Caco-2 (cell line): ENCODE data around the gene TLE5. TPM values are rescaled to one million over a fixed set of nuclear protein-coding genes. Genes with fewer than 3 reads are reported as not detected.
A peak's percentile ranks its signal among the peaks of the same experiment; 100 is the strongest.

Source experiments
- BruUV-seq: library from RNA; stranded (reverse); fragments of 400-500 nt; replicated peaks from 2 replicates; lab custom pipeline; 2021; lab: Mats Ljungman, UMichigan
- CTCF ChIA-PET: fragments of 300-600 bp; sonication (Branson Sonifier 250); formaldehyde crosslinking; loops from one replicate; lab custom pipeline; 2022; ENCODE audit warnings: antibody characterized with exemption; lab: Charles Lee
- POLR2A ChIA-PET: fragments of 300-600 bp; sonication (Branson Sonifier 250); formaldehyde crosslinking; loops from one replicate; lab custom pipeline; 2022; ENCODE audit warnings: antibody characterized with exemption; lab: Charles Lee
- DNase-seq, 2 experiments: peaks; one replicate each; pipeline versions ENCODE4 v3.0.0 to v3.0.0-alpha.2; 2020 to 2022
- H3K27me3 ChIP-seq: replicated peaks from 2 replicates; pipeline ENCODE4 v1.6.0; 2011; ENCODE audit warnings: low read length; ENCODE audit not compliant: control insufficient read depth, insufficient read depth
- H3K36me3 ChIP-seq: 2 replicates; pipeline ENCODE4 v1.5.1; 2011; ENCODE audit warnings: low read length; ENCODE audit not compliant: control insufficient read depth, insufficient read depth
- H3K4me1 ChIP-seq: fragments of 250-450 bp; sonication (Bioruptor Pico); 2 replicates; pipeline ENCODE4 v1.5.1; 2020; ENCODE audit warnings: mild to moderate bottlenecking
- H3K4me3 ChIP-seq: 2 replicates; pipeline ENCODE4 v1.5.1; 2011; ENCODE audit warnings: low read depth, mild to moderate bottlenecking, control low read depth, low read length
- H3K9me3 ChIP-seq: fragments of 250-450 bp; sonication (Bioruptor Pico); 2 replicates; pipeline ENCODE4 v1.5.1; 2020; ENCODE audit warnings: mild to moderate bottlenecking, moderate library complexity
- H3K27ac Mint-ChIP-seq: one replicate; pipeline ENCODE4 v1.8.0; 2022; ENCODE audit warnings: mixed read lengths; ENCODE audit not compliant: unreplicated experiment
- H3K27me3 Mint-ChIP-seq: one replicate; pipeline ENCODE4 v1.8.0; 2022; ENCODE audit warnings: mixed read lengths; ENCODE audit not compliant: insufficient read depth, unreplicated experiment
- H3K36me3 Mint-ChIP-seq: one replicate; pipeline ENCODE4 v1.8.0; 2022; ENCODE audit warnings: mild to moderate bottlenecking, mixed read lengths; ENCODE audit not compliant: insufficient read depth, unreplicated experiment
- H3K4me1 Mint-ChIP-seq: one replicate; pipeline ENCODE4 v1.8.0; 2022; ENCODE audit warnings: low read depth, mixed read lengths; ENCODE audit not compliant: unreplicated experiment
- H3K4me3 Mint-ChIP-seq: one replicate; pipeline ENCODE4 v1.8.0; 2022; ENCODE audit warnings: mild to moderate bottlenecking, moderate library complexity, mixed read lengths; ENCODE audit not compliant: unreplicated experiment
- H3K9me3 Mint-ChIP-seq: one replicate; pipeline ENCODE4 v1.8.0; 2022; ENCODE audit warnings: mixed read lengths; ENCODE audit not compliant: unreplicated experiment
- CTCF ChIP-seq, 2 experiments: fragments of 200-600 bp in 1 of 2; IDR thresholded peaks; 1 replicate in 1 of 2; 2 replicates in 1 of 2; pipeline versions ENCODE4 v1.5.1 to v1.8.0; 2011 to 2022; ENCODE audit warnings: antibody characterized with exemption in 1 of 2, control low read depth in 1 of 2, inconsistent platforms in 1 of 2, low read depth in 1 of 2, low read length in 1 of 2, mild to moderate bottlenecking in 1 of 2, moderate library complexity in 1 of 2; ENCODE audit not compliant: insufficient read depth in 1 of 2, severe bottlenecking in 1 of 2, unreplicated experiment in 1 of 2
- intact Hi-C: fragments of 100-400 bp; cut with micrococcal nuclease; formaldehyde crosslinking; loops from one replicate; pipeline ENCODE4 v1.10.0; 2022; ENCODE audit not compliant: unreplicated experiment
- total RNA-seq: library from RNA; stranded (reverse); gene quantifications from 2 replicates; pipeline ENCODE4 v1.2.3, GENCODE V29; 2022

The TLE5 gene
- total RNA-seq, 1 experiment from 2014 or later, result 132 TPM

- H3K4me3 Mint-ChIP-seq, result no peak overlapping the region
- DNase-seq, result no peak
- ChIA-PET CTCF (interaction anchor here (0.5 to 2.7 kb wide), 6 partner anchors 18 to 157 kb away, joined by 3 to 11 read pairs (median 5); no protein-coding TSS in a partner anchor), POLR2A (no interaction called here)
- peaks cover 23% of the 10 kb centered on the region for H3K36me3 Mint-ChIP-seq
- Histone ChIP-seq H3K9me3 (no peaks in the 10 kb centered on the region), H3K27me3 (no peaks in the 10 kb centered on the region), H3K4me1 (no peaks in the 10 kb centered on the region; the same call in 1 of the 2 replicates), H3K4me3 (no peak overlapping the region), H3K36me3 (no peaks in the 10 kb centered on the region; the same call in 1 of the 2 replicates)
- H3K27me3 Mint-ChIP-seq, result no peaks in the 10 kb centered on the region
- no TSS peak for BruUV-seq
- no peaks in the 10 kb centered on the region for H3K4me1 Mint-ChIP-seq
- TF ChIP-seq CTCF (IDR thresholded peaks at IDR 0.05; ENCODE audit: insufficient read depth in 1 of 2, low read depth in 1 of 2, low read length in 1 of 2, severe bottlenecking in 1 of 2, unreplicated experiment in 1 of 2), result no peak
- H3K9me3 Mint-ChIP-seq, result no peaks in the 10 kb centered on the region
- intact Hi-C loops, result loop anchor here (1.0 to 5.0 kb wide), 2 partner anchors 31 to 145 kb away; no protein-coding TSS in a partner anchor
- H3K27ac Mint-ChIP-seq, result peak overlapping the region; percentile 39
Measured at GRCh38 chr19:3107658-3108057, 45.4 kb upstream of the TLE5 start.

GRCh38 chr19:3106509-3107141 lies 44.3 kb upstream of the TLE5 start:
- Histone ChIP-seq H3K9me3 (no peaks in the 10 kb centered on the region), H3K27me3 (no peaks in the 10 kb centered on the region), H3K36me3 (no peaks in the 10 kb centered on the region; the same call in 1 of the 2 replicates), H3K4me3 (no peak overlapping the region), H3K4me1 (no peaks in the 10 kb centered on the region; the same call in 1 of the 2 replicates)
- BruUV-seq, result no TSS peak
- H3K36me3 Mint-ChIP-seq, result peaks cover 23% of the 10 kb centered on the region
- DNase-seq, result no peak
- intact Hi-C loops, result loop anchor here (5.0 kb wide), 1 partner anchor 144 kb away; no protein-coding TSS in a partner anchor
- H3K27ac Mint-ChIP-seq, result no peak overlapping the region
- no peak for TF ChIP-seq CTCF (IDR thresholded peaks at IDR 0.05; ENCODE audit: insufficient read depth in 1 of 2, low read depth in 1 of 2, low read length in 1 of 2, severe bottlenecking in 1 of 2, unreplicated experiment in 1 of 2)
- H3K4me1 Mint-ChIP-seq, result no peaks in the 10 kb centered on the region
- no peak overlapping the region for H3K4me3 Mint-ChIP-seq
- H3K27me3 Mint-ChIP-seq, result no peaks in the 10 kb centered on the region
- POLR2A ChIA-PET, result no interaction called here
- no peaks in the 10 kb centered on the region for H3K9me3 Mint-ChIP-seq
- CTCF ChIA-PET, result interaction anchor here (2.7 kb wide), 1 partner anchor 31 kb away, joined by 11 read pairs; no protein-coding TSS in a partner anchor

- Histone ChIP-seq H3K27me3 (no peaks in the 10 kb centered on the region), H3K36me3 (no peaks in the 10 kb centered on the region; the same call in 1 of the 2 replicates), H3K9me3 (no peaks in the 10 kb centered on the region), H3K4me3 (no peak overlapping the region), H3K4me1 (no peaks in the 10 kb centered on the region; the same call in 1 of the 2 replicates)
- Mint-ChIP-seq H3K27me3 (no peaks in the 10 kb centered on the region), H3K36me3 (peaks cover 19% of the 10 kb centered on the region), H3K9me3 (no peaks in the 10 kb centered on the region), H3K4me1 (no peaks in the 10 kb centered on the region), H3K27ac (no peak overlapping the region), H3K4me3 (no peak overlapping the region)
- TF ChIP-seq CTCF (IDR thresholded peaks at IDR 0.05; ENCODE audit: insufficient read depth in 1 of 2, low read depth in 1 of 2, low read length in 1 of 2, severe bottlenecking in 1 of 2, unreplicated experiment in 1 of 2), result no peak
- no peak for DNase-seq
- BruUV-seq, result no TSS peak
- intact Hi-C loops, result loop anchor here (5.0 kb wide), 1 partner anchor 144 kb away; no protein-coding TSS in a partner anchor
- POLR2A ChIA-PET, result no interaction called here
- CTCF ChIA-PET, result interaction anchor here (0.8 kb wide), 1 partner anchor 10 kb away, joined by 6 read pairs; no protein-coding TSS in a partner anchor
Measured at GRCh38 chr19:3105641-3106508, 43.6 kb upstream of the TLE5 start.
